Astrocyte of the cerebellum (primary cell): Measurements from ENCODE around the gene IP6K2.

Source experiments
- DNase-seq: peaks from one replicate; pipeline ENCODE4 v3.0.0-alpha.2; 2011; ENCODE audit warnings: low read depth
- H3K4me3 ChIP-seq: 2 replicates; pipeline ENCODE4 v1.5.1; 2011; ENCODE audit warnings: mild to moderate bottlenecking, low read depth, low read length, moderate library complexity
- in situ Hi-C: cut with HindIII; loops from 2 replicates; pipeline ENCODE4 v1.10.0; 2017; ENCODE audit warnings: low sequenced_read_pairs
- TF ChIP-seq, protein P1 (sequence below): IDR thresholded peaks from 2 replicates; pipeline ENCODE4 v1.5.1; 2012; ENCODE audit warnings: low read length, low read depth, moderate library complexity, mild to moderate bottlenecking; ENCODE audit errors: missing control alignments

Gene IP6K2

DNA sequence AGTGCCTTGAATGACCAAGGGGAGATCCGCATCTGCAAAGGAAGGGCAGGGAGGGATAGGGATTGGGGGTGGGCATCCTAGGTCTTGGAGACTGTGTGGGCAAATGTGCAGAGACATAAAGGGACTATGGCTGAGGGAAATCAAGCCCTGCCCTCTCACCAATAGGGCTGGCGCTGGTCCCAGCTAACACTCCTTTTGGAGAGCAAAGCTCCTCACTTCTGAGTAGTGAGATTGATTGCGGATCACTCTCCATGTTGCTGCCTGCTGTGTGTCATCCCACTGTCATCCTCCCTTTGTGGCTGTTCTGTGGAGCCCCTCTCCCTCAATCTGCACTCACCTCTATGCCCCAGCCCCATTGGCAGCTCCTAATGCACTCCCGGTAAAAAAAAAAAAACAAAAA, 52.1 kb downstream of the IP6K2 start:
- DNase-seq = no peak
- in situ Hi-C loops = no loop called here
- TF ChIP-seq, protein P1, sequence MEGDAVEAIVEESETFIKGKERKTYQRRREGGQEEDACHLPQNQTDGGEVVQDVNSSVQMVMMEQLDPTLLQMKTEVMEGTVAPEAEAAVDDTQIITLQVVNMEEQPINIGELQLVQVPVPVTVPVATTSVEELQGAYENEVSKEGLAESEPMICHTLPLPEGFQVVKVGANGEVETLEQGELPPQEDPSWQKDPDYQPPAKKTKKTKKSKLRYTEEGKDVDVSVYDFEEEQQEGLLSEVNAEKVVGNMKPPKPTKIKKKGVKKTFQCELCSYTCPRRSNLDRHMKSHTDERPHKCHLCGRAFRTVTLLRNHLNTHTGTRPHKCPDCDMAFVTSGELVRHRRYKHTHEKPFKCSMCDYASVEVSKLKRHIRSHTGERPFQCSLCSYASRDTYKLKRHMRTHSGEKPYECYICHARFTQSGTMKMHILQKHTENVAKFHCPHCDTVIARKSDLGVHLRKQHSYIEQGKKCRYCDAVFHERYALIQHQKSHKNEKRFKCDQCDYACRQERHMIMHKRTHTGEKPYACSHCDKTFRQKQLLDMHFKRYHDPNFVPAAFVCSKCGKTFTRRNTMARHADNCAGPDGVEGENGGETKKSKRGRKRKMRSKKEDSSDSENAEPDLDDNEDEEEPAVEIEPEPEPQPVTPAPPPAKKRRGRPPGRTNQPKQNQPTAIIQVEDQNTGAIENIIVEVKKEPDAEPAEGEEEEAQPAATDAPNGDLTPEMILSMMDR = no peak

DNA sequence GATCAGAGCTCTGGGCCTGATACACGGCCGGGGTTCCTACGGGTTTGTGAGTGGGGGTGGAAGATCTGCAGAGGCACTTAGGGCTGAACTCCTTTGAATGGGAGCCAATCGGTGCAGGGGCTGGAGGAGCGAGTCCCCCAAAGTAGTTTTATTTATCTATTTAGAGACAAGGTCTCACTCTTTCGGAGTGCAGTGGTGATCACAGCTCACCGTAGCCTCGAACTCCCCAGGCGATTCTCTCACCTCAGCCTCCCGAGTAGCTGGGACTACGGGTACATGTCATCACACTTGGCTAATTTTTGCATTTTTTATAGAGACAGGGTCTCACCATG, 52.7 kb downstream of the IP6K2 start:
- in situ Hi-C loops = no loop called here
- TF ChIP-seq, protein P1 = no peak
- no peak overlapping the region for H3K4me3 ChIP-seq
- DNase-seq = no peak

More for the DNA sequence above, 52.1 kb downstream of the IP6K2 start:
- H3K4me3 ChIP-seq = no peak overlapping the region

DNA sequence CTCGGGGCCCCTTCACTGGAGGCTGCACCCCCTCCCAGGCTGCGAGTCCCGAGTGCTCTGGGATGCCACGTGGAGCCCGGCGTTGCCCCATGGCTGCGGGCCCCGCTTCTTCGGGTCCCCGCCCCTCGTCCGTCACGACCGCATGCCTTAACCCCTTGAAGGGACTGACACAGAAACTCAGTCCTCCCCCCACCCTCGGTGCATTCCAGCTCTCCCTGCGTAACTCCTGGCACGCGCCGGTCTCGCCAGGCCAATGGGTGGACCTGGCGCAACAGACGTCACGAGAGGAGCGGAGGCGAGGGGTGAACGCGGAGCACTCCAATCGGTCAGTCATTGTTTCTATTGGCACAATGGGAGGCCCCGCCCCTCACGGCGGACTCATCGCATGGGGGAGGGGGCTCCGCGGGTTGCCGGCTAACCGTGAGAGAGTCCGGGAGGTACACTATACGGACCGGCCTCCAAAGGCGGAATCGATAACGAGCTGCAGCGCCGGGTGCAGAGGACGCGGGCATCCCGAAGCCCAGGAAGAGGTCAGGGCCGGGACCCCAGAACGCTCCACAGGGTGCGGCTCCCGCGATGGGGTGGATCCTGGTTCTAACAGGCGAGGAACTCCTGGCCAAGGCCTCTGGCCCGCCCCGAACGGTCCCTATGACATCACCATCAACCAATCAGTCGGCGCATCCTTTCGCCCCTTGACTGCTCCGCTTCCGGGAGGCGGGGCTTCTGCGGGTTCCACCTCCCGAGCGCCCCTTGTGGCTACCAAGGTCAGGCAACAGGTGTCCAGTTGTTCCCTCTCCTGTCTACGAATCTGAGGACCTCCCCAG, 53.3 kb downstream of the IP6K2 start:
- TF ChIP-seq, protein P1 = peak; percentile 78

DNA sequence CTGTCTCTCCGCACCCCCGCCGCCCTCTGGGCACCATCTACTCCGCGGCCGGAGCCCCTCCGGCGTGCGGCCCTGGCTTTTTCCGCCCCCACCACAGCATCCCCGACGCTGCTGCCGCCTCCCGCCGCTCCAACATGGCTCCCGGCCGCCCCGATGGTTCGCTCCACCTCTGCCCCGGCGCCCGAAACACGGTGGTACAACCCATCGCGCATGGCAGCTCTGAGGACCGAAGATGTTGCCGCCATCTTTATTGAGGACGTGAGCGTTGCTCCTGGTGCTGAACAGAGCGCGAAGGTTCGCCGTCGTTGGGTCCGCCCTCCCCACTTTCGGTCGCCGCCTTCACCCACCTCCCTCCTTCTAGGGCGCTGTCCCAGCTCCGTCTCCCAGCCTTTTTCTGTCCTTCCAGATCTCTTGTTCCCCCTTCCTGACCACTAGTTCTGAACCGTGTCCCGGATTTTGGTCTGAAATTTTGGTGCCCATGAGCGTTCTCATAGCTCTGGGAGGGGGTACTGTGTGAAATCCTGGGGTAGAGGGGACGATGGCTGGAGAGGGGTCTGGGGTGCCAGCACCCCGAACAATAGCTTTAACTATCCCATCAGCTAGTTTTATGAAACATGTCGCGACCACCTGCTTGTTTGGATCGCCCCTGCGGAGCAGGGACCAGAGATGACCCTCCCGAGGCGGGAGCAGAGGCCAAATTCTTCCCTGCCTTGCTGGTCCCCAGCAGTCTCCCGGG, 54.1 kb downstream of the IP6K2 start, which contains the start of gene CELSR3:
Gene CELSR3, minus strand, starts transcription at position 134 of the 736 bp plus-strand sequence. CDS start 252 bp downstream, outside the sequence.
- TF ChIP-seq, protein P1 = no peak
- H3K4me3 ChIP-seq = peak within 1 kb of the TSS; percentile 54
- in situ Hi-C loops = no loop called here
- DNase-seq = peak; percentile 67

More for the DNA sequence above, 53.3 kb downstream of the IP6K2 start:
- in situ Hi-C loops = no loop called here
- peak; percentile 88 for DNase-seq
- H3K4me3 ChIP-seq = peak overlapping the region; percentile 54

DNA sequence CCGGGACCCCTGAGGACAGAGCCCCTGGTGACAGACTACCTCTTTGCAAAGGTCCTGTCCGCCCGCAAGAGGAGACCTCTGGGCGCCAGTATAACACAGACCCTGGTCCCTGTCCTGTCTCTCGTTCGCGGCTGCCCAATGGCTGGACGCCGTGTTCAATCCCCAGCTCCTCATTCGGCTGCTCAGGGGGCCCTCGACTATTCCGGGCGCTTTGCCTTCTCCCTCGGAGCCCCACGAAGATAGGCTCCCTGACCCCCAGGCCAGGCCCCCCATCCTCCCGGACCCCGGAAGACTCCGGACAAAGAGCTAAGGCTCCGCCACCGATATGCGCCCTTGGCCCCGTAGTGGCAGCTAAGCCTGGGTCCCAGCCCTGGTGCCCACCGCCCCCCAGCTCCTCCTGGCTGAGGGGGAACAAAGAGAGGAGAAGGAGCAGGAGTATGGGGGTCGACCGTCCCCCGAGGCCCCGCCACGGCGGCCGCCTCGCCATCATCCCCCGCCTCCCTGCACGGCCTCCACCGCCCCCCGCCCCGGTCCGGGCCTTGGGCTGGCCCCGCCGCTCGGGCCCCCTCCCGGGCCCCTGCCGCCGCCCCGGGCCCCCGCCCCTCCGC, 54.8 kb downstream of the IP6K2 start:
- in situ Hi-C loops = no loop called here
- H3K4me3 ChIP-seq = peak overlapping the region; percentile 54
- TF ChIP-seq, protein P1 = no peak
- no peak for DNase-seq

DNA sequence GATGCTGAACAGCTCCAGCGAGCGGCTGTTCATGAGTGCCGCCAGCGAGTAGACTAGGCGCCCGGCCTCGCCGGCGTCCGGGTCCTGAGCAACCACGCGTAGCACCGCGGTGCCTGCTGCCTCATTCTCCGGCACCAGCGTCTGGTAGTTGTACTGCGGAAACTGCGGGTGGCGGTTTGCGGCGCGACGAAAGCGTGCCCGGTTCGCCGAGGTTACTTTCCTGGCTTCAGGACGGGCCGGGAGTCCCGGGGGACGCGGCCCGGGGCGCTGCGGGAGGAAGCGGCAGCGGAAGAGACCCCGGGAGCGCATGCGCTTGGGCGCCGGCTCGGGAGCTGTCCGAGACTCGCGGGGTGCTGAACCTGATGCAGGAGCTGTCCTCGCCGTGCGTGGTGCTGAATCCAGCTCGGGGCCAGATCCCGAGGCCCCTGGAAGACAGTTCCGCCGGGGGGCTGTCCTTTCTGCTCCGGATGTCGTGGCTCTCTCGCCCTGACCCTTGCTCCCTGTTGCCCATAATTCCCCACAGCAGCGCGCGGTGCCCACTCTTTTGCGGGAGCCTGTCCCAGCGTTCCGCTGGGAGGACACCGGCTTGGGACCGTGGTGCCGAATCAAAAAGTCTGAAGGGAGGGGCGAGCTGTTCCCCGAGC, 55.4 kb downstream of the IP6K2 start:
- in situ Hi-C loops = no loop called here
- TF ChIP-seq, protein P1 = no peak
- peak overlapping the region; percentile 46 for H3K4me3 ChIP-seq
- no peak for DNase-seq
